HepG2 (cell line): Measurements from ENCODE around the gene IQSEC1.

Source experiments
- CEBPB ChIP-seq: IDR thresholded peaks from 2 replicates; pipeline ENCODE4 v1.6.1; 2011; ENCODE audit warnings: low read depth, low read length, improper control_type of control experiment, borderline replicate concordance
- HIVEP1 ChIP-seq: sonication (generic); formaldehyde crosslinking; IDR thresholded peaks from 2 replicates; pipeline ENCODE4 v1.4.0; 2020; ENCODE audit warnings: mild to moderate bottlenecking, missing genetic modification reagents
- MYNN ChIP-seq: sonication (generic); formaldehyde crosslinking; IDR thresholded peaks from 2 replicates; pipeline ENCODE4 v1.4.0; 2020; ENCODE audit warnings: mild to moderate bottlenecking, low read depth, missing genetic modification reagents
- NFIC ChIP-seq: IDR thresholded peaks from 2 replicates; pipeline ENCODE4 v1.6.1; 2012; ENCODE audit warnings: mild to moderate bottlenecking, low read length, inconsistent platforms
- SMC3 ChIP-seq: IDR thresholded peaks from 2 replicates; pipeline ENCODE4 v1.6.1; 2011; ENCODE audit warnings: low read length, improper control_type of control experiment
- TF ChIP-seq, protein P1 (sequence below): IDR thresholded peaks from 2 replicates; pipeline ENCODE4 v1.6.1; 2012; ENCODE audit warnings: inconsistent platforms
- TF ChIP-seq, protein P2 (sequence below): sonication (generic); formaldehyde crosslinking; IDR thresholded peaks from 2 replicates; pipeline ENCODE4 v1.5.0; 2020; ENCODE audit warnings: mild to moderate bottlenecking, missing genetic modification reagents, moderate library complexity
- TF ChIP-seq, protein P3 (sequence below): sonication (generic); formaldehyde crosslinking; IDR thresholded peaks from 2 replicates; pipeline ENCODE4 v1.4.0; 2020; ENCODE audit warnings: missing genetic modification reagents

DNA sequence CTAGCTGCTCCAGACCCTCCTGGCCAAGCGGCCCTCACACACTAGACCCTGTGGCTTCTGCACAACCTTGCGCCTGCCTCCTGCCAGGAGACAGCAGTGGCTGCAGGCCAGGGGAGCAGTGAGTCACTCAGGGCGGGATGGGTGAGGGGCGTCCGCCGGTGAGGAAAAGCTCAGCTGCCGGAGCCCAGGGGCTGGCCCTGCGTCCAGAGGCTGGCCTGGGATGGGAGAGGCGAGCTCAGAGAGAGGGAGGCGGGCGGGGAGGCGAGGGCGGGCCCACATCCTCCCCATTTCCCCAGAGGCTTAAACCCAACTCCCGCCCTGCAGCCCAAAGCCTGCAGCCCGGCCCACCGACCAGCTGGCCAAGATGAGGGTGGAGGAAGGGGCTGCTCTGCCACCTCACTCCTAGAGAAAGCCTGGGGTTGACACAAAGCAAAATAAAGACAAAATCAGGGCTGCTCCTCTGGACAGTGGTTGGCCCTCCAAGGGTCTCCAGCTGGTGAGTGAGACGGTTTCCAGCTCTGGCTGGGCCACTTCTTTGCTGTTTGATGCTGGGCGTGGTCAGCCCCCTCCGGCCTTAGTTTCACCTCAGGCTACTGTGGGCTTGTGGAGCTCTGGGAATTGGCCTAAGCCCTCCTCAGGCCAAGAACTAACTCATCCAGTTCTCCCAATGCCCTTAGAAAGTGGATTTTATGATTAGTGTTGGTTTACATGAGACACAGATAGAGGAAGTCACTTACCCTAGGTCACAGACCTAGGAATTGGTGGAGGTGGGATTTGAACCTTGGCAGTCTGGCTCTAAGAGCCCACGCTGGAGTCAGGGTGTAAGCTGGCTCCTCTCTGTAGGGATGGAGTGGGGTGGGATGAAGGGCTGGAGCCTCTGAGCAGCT, 50.6 kb downstream of the IQSEC1 start:
- TF ChIP-seq, protein P1, sequence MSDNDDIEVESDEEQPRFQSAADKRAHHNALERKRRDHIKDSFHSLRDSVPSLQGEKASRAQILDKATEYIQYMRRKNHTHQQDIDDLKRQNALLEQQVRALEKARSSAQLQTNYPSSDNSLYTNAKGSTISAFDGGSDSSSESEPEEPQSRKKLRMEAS: no peak
- no peak for TF ChIP-seq NFIC
- TF ChIP-seq MYNN (CRISPR knock-in tag): no peak
- TF ChIP-seq, protein P2, sequence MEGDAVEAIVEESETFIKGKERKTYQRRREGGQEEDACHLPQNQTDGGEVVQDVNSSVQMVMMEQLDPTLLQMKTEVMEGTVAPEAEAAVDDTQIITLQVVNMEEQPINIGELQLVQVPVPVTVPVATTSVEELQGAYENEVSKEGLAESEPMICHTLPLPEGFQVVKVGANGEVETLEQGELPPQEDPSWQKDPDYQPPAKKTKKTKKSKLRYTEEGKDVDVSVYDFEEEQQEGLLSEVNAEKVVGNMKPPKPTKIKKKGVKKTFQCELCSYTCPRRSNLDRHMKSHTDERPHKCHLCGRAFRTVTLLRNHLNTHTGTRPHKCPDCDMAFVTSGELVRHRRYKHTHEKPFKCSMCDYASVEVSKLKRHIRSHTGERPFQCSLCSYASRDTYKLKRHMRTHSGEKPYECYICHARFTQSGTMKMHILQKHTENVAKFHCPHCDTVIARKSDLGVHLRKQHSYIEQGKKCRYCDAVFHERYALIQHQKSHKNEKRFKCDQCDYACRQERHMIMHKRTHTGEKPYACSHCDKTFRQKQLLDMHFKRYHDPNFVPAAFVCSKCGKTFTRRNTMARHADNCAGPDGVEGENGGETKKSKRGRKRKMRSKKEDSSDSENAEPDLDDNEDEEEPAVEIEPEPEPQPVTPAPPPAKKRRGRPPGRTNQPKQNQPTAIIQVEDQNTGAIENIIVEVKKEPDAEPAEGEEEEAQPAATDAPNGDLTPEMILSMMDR: no peak
- TF ChIP-seq, protein P3, sequence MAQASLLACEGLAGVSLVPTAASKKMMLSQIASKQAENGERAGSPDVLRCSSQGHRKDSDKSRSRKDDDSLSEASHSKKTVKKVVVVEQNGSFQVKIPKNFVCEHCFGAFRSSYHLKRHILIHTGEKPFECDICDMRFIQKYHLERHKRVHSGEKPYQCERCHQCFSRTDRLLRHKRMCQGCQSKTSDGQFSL (CRISPR knock-in tag): no peak
- no peak for TF ChIP-seq SMC3
- TF ChIP-seq HIVEP1 (CRISPR knock-in tag): no peak
- TF ChIP-seq CEBPB: no peak
